SU-DHL-6 (cell line): ENCODE results near the gene GMDS.

Source experiments
- H2AFZ ChIP-seq: fragments of 200-600 bp; sonication (generic); 2 replicates; pipeline ENCODE4 v1.6.1; 2014; ENCODE audit warnings: low read depth, mild to moderate bottlenecking, moderate library complexity, mixed read lengths, antibody characterized with exemption, low read length; ENCODE audit not compliant: severe bottlenecking
- H3F3A ChIP-seq: fragments of 200-600 bp; shearing (Covaris generic); 2 replicates; pipeline ENCODE4 v1.6.0; 2016; ENCODE audit warnings: antibody characterized with exemption, mild to moderate bottlenecking; ENCODE audit not compliant: insufficient read depth
- H3K27ac ChIP-seq: fragments of 200-600 bp; sonication (generic); 2 replicates; pipeline ENCODE4 v1.5.1; 2016; ENCODE audit warnings: low read depth, mild to moderate bottlenecking, low read length, moderate library complexity, mixed read lengths
- H3K27me3 ChIP-seq: fragments of 200-600 bp; sonication (generic), shearing (Covaris generic); 2 replicates; pipeline ENCODE4 v1.6.0; 2014; ENCODE audit warnings: mild to moderate bottlenecking, low read length
- H3K36me3 ChIP-seq: fragments of 200-600 bp; sonication (generic); 2 replicates; pipeline ENCODE4 v1.6.1; 2014; ENCODE audit warnings: mild to moderate bottlenecking, low read length, mixed read lengths
- H3K4me2 ChIP-seq: fragments of 300-600, 200-600 bp; shearing (Covaris generic), sonication (generic); 2 replicates; pipeline ENCODE4 v1.6.0; 2014; ENCODE audit warnings: low read length, low read depth, mild to moderate bottlenecking; ENCODE audit not compliant: poor library complexity, severe bottlenecking
- H3K4me3 ChIP-seq: fragments of 200-600 bp; sonication (generic); 2 replicates; pipeline ENCODE4 v1.5.1; 2014; ENCODE audit warnings: antibody characterized with exemption, low read length, mild to moderate bottlenecking, mixed read lengths; ENCODE audit not compliant: insufficient read depth, poor library complexity, severe bottlenecking
- H3K79me2 ChIP-seq: fragments of 200-600 bp; sonication (generic); 2 replicates; pipeline ENCODE4 v1.6.1; 2014; ENCODE audit warnings: mild to moderate bottlenecking, low read length, moderate library complexity; ENCODE audit not compliant: insufficient read depth
- H3K9ac ChIP-seq: fragments of 200-600 bp; sonication (generic); 2 replicates; pipeline ENCODE4 v1.7.0; 2014; ENCODE audit warnings: mild to moderate bottlenecking, low read length
- H3K9me2 ChIP-seq: fragments of 200-600 bp; sonication (generic); replicated peaks from 2 replicates; pipeline ENCODE4 v1.6.1; 2014; ENCODE audit warnings: low read length; ENCODE audit not compliant: insufficient read depth
- H3K9me3 ChIP-seq: fragments of 200-600 bp; sonication (generic); 2 replicates; pipeline ENCODE4 v1.6.1; 2014; ENCODE audit warnings: low read length, mixed read lengths; ENCODE audit not compliant: insufficient read depth
- H4K20me1 ChIP-seq: fragments of 200-600 bp; sonication (generic); 2 replicates; pipeline ENCODE4 v1.6.1; 2014; ENCODE audit warnings: low read depth, mild to moderate bottlenecking, antibody characterized with exemption, low read length, moderate library complexity, mixed read lengths
- EZH2phosphoT487 ChIP-seq: fragments of 200-600 bp; sonication (generic), shearing (Covaris generic); conservative IDR thresholded peaks from 2 replicates; pipeline ENCODE4 v1.6.1; 2018; ENCODE audit warnings: mild to moderate bottlenecking, antibody characterized with exemption, low read length, moderate library complexity, mixed read lengths
- TF ChIP-seq, protein P1 (sequence below): fragments of 200-600 bp; sonication (generic); IDR thresholded peaks from one replicate; pipeline ENCODE4 v1.5.1; 2017; ENCODE audit warnings: antibody characterized with exemption, mild to moderate bottlenecking, low read length, moderate library complexity; ENCODE audit not compliant: insufficient read depth, poor library complexity, severe bottlenecking

The GMDS gene

DNA sequence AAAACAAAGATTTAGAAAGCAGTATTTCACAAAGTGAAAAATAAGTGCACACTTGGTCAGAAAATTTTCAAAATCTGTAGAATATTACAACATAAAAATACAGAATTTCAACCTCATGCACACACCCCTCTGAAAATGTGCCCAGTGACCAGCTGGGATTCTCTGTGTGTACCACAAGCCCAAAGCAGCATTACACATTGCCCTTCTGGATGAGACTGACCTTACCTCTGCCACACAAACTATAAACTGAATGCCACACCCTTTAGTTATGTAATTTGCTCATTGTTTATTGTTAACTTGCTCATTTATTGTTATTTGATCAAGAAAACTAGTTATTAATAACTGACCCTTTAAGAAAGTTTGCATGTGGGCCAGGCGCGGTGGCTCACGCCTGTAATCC lies 332.7 kb downstream of the GMDS start:
- Histone ChIP-seq H3K4me2 (no peak overlapping the region), H3K27ac (no peak overlapping the region), H3F3A (no peaks in the 10 kb centered on the region), H3K9ac (no peak overlapping the region), H3K4me3 (no peak overlapping the region), H2AFZ (no peak overlapping the region), H4K20me1 (no peaks in the 10 kb centered on the region), H3K79me2 (no peaks in the 10 kb centered on the region), H3K9me2 (no peaks in the 10 kb centered on the region), H3K27me3 (no peaks in the 10 kb centered on the region), H3K36me3 (no peaks in the 10 kb centered on the region), H3K9me3 (no peaks in the 10 kb centered on the region)
- TF ChIP-seq, protein P1, sequence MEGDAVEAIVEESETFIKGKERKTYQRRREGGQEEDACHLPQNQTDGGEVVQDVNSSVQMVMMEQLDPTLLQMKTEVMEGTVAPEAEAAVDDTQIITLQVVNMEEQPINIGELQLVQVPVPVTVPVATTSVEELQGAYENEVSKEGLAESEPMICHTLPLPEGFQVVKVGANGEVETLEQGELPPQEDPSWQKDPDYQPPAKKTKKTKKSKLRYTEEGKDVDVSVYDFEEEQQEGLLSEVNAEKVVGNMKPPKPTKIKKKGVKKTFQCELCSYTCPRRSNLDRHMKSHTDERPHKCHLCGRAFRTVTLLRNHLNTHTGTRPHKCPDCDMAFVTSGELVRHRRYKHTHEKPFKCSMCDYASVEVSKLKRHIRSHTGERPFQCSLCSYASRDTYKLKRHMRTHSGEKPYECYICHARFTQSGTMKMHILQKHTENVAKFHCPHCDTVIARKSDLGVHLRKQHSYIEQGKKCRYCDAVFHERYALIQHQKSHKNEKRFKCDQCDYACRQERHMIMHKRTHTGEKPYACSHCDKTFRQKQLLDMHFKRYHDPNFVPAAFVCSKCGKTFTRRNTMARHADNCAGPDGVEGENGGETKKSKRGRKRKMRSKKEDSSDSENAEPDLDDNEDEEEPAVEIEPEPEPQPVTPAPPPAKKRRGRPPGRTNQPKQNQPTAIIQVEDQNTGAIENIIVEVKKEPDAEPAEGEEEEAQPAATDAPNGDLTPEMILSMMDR: no peak
- TF ChIP-seq EZH2phosphoT487: no peak

DNA sequence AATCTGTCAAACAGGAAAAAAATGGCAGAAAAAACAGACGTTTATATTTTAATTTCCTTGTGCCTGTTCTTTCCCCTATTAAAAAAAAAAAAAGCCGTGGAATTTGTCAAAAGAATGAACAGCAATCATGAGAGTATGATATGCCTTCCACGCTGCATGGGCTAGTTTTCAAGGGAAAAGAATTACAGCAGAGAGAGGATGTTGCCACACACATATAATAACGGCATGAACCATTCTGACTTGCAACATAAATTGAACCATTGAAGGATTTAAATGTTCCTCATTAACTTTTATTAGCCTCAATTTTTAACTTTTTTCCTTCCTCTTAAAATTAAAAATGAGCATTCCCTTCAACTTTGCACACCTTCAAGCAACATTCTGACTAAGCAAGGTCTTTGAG lies 333.9 kb downstream of the GMDS start:
- Histone ChIP-seq H3K79me2 (no peaks in the 10 kb centered on the region), H3K9me2 (no peaks in the 10 kb centered on the region), H3K36me3 (no peaks in the 10 kb centered on the region), H3K4me2 (no peak overlapping the region), H4K20me1 (no peaks in the 10 kb centered on the region), H3K9ac (no peak overlapping the region), H3F3A (no peaks in the 10 kb centered on the region), H2AFZ (no peak overlapping the region), H3K27ac (no peak overlapping the region), H3K4me3 (no peak overlapping the region), H3K27me3 (no peaks in the 10 kb centered on the region), H3K9me3 (no peaks in the 10 kb centered on the region)
- no peak for TF ChIP-seq EZH2phosphoT487
- TF ChIP-seq, protein P1: no peak

DNA sequence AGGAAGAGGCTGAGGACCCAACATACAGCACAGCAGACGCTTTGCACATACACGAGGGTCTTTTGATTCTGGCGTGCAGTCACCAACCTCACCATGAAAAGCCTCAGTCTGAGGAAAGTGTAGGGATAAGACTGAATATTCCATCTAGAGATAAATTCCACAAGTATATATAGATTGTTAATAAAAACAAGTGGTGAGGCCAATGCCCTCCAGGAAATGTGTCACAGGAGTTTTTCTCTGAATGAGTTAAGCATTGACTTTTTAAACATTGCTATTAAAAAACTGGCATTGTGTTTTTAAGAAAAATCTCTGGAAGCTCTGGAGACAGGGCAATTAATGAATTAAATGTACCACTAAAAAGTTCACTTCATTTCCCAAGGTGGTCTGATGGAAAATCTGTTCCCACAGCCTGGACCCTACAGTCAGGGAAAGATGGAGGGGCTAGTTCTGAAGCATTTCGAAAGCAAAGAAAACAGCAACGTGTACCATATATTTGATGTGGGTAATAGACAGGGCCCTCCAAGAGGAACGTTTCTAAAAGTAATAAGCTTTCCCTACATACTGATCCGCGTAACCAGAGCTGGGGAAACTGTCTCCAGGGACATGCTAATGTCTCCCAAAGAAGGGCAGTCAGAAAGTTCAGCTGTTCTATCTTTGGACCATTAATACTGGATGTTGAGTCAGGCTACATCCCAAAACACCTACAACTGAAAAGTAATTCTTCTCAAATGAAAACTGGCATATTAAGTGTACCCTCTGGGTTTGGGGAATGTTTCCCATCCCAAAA lies 334.6 kb downstream of the GMDS start:
- Histone ChIP-seq H3K9ac (no peak overlapping the region), H3K4me2 (no peak overlapping the region), H3K4me3 (no peak overlapping the region)

More for the DNA sequence above, 334.6 kb downstream of the GMDS start:
- Histone ChIP-seq H2AFZ (no peak overlapping the region), H3K27ac (no peak overlapping the region), H3K36me3 (no peaks in the 10 kb centered on the region), H3K9me3 (no peaks in the 10 kb centered on the region), H3K79me2 (no peaks in the 10 kb centered on the region), H3F3A (no peaks in the 10 kb centered on the region), H3K27me3 (no peaks in the 10 kb centered on the region), H3K9me2 (no peaks in the 10 kb centered on the region), H4K20me1 (no peaks in the 10 kb centered on the region)
- TF ChIP-seq, protein P1: no peak
- TF ChIP-seq EZH2phosphoT487: no peak
